A549 (cell line): Measurements from ENCODE around the gene GNAS.

ENCODE experiments used
- CTCF ChIP-seq: fragments of >200 bp; sonication (Bioruptor Twin); formaldehyde crosslinking; IDR thresholded peaks from 3 replicates; pipeline ENCODE4 v1.5.1; 2016
- EP300 ChIP-seq, 2 experiments: fragments of >200 bp; sonication (Bioruptor Twin); formaldehyde crosslinking; IDR thresholded peaks; 2 replicates in 1 of 2; 3 replicates in 1 of 2; pipeline ENCODE4 v1.6.1; 2016 to 2017
- FOSL2 ChIP-seq, 2 experiments: fragments of 450-650 bp in 1 of 2; fragments of >200 bp in 1 of 2; sonication (Bioruptor Twin) in 1 of 2; formaldehyde crosslinking; IDR thresholded peaks; 2 replicates each; pipeline versions ENCODE4 v1.5.0 to v1.6.1; 2016 to 2020; ENCODE audit warnings: mild to moderate bottlenecking in 1 of 2, moderate library complexity in 1 of 2
- MYC ChIP-seq: IDR thresholded peaks from 2 replicates; pipeline ENCODE4 v1.6.1; 2012; ENCODE audit warnings: mild to moderate bottlenecking, inconsistent platforms, low read length, improper control_type of control experiment, borderline replicate concordance
- PHF8 ChIP-seq: fragments of 200-600 bp; sonication (generic); IDR thresholded peaks from 2 replicates; pipeline ENCODE4 v1.6.1; 2016; ENCODE audit warnings: low read depth, mild to moderate bottlenecking, antibody characterized with exemption, moderate library complexity, borderline replicate concordance
- POLR2A ChIP-seq: IDR thresholded peaks from 2 replicates; pipeline ENCODE4 v1.6.1; 2012; ENCODE audit warnings: mild to moderate bottlenecking, low read length
- POLR2AphosphoS2 ChIP-seq: conservative IDR thresholded peaks from 2 replicates; pipeline ENCODE4 v1.6.1; 2012; ENCODE audit warnings: low read length, improper control_type of control experiment, inconsistent platforms
- RAD21 ChIP-seq, 2 experiments: fragments of >200 bp in 1 of 2; sonication (Bioruptor Twin) in 1 of 2; formaldehyde crosslinking in 1 of 2; IDR thresholded peaks in 1 of 2; conservative IDR thresholded peaks in 1 of 2; 2 replicates in 1 of 2; 3 replicates in 1 of 2; pipeline ENCODE4 v1.6.1; 2012 to 2018; ENCODE audit warnings: inconsistent platforms in 1 of 2
- REST ChIP-seq: fragments of 200-600 bp; sonication (generic); IDR thresholded peaks from 2 replicates; pipeline ENCODE4 v1.6.1; 2016; ENCODE audit warnings: antibody characterized with exemption, mild to moderate bottlenecking, moderate library complexity

GRCh38 chr20:58803533-58803932 lies 49.0 kb upstream of the GNAS start:
- TF ChIP-seq CTCF (no peak), FOSL2 (IDR thresholded peaks at IDR 0.05) (no peak), FOSL2 (CRISPR knock-in tag; IDR thresholded peaks at IDR 0.05) (no peak), EP300 (IDR thresholded peaks at IDR 0.05) (no peak), REST (no peak), PHF8 (no peak), MYC (no peak), POLR2AphosphoS2 (no peak), POLR2A (no peak), RAD21 (conservative IDR thresholded peaks at IDR 0.05 in 1 of 2, IDR thresholded peaks at IDR 0.05 in 1 of 2) (no peak)
